ENCODE data around the gene LITAF.
A peak's percentile ranks its signal among the peaks of the same experiment; 100 is the strongest.

LITAF gene

GRCh38 chr16:11615748-11616447 lies 29.2 kb upstream of the LITAF start:
- TF ChIP-seq CTCF (conservative IDR thresholded peaks at IDR 0.05; ENCODE audit: low read depth): no peak
- ChIA-PET POLR2A (ENCODE audit: low non-redundant PET) (no interaction called here), CTCF (interaction anchor here (0.6 kb wide), 1 partner anchor 17 kb away, joined by 3 read pairs; no protein-coding TSS in a partner anchor)
- H3K27ac ChIP-seq: peak overlapping the region; percentile 40
- no peak for DNase-seq (ENCODE audit: low spot score)

DNA sequence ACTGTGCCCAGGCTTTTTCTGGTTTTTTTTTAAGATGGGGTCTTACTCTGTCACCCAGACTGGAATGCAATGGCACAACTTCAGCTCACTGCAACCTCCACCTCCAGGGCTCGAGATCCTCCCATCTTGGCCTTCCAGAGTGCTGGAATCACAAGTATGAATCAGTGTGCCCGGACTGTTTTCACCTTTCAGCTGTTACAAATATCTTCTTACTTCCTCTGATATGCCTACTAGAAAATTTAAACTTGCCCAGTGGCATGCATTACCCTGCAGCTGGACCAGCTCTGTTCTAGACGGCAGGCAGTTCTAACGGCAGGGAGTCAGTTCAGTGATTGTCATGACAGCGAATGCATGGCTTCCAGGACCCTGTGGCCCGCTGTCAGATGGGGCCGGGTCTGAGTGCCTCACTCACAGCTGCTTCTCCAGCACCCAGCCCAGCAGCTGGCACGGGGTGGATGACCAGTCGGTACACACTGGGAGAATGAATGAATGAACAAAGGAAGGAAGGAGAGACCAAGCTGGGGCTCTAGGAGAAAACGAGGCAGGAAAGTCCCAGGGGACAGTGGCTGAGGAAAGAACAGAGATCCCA lies 28.0 kb upstream of the LITAF start:
- ChIA-PET POLR2A (ENCODE audit: low non-redundant PET) (no interaction called here), CTCF (interaction anchor here (0.6 kb wide), 2 partner anchors 111 to 629 kb away, joined by 3 read pairs; no protein-coding TSS in a partner anchor)
- peak overlapping the region; percentile 86 for H3K27ac ChIP-seq

GRCh38 chr16:11613381-11614303 lies 26.9 kb upstream of the LITAF start:
- H3K27ac ChIP-seq: peak overlapping the region; percentile 86
- no peak for TF ChIP-seq CTCF (conservative IDR thresholded peaks at IDR 0.05; ENCODE audit: low read depth)
- peak; percentile 90 for DNase-seq (ENCODE audit: low spot score)
- POLR2A ChIA-PET (ENCODE audit: low non-redundant PET): interaction anchor here (1.2 kb wide), 1 partner anchor 14 kb away, joined by 3 read pairs; no protein-coding TSS in a partner anchor
- CTCF ChIA-PET: interaction anchor here (0.6 to 1.0 kb wide), 5 partner anchors 14 to 628 kb away, joined by 3 to 5 read pairs (median 4); no protein-coding TSS in a partner anchor

More for the DNA sequence above, 28.0 kb upstream of the LITAF start:
- TF ChIP-seq CTCF (conservative IDR thresholded peaks at IDR 0.05; ENCODE audit: low read depth): no peak
- DNase-seq (ENCODE audit: low spot score): no peak

- POLR2A ChIA-PET (ENCODE audit: low non-redundant PET): interaction anchor here (1.2 kb wide), 1 partner anchor 15 kb away, joined by 3 read pairs; no protein-coding TSS in a partner anchor
- CTCF ChIA-PET: interaction anchor here (0.7 to 1.0 kb wide), 5 partner anchors 13 to 189 kb away, joined by 3 to 6 read pairs (median 3); no protein-coding TSS in a partner anchor
- TF ChIP-seq CTCF (conservative IDR thresholded peaks at IDR 0.05; ENCODE audit: low read depth): no peak
- H3K27ac ChIP-seq: peak overlapping the region; percentile 86
- no peak for DNase-seq (ENCODE audit: low spot score)
Observed at GRCh38 chr16:11612665-11613025, 25.9 kb upstream of the LITAF start.

- POLR2A ChIA-PET (ENCODE audit: low non-redundant PET): no interaction called here
- TF ChIP-seq CTCF (conservative IDR thresholded peaks at IDR 0.05; ENCODE audit: low read depth): no peak
- CTCF ChIA-PET: interaction anchor here (0.7 to 0.8 kb wide), 4 partner anchors 25 to 57 kb away, joined by 3 to 6 read pairs (median 4); no protein-coding TSS in a partner anchor
Observed at GRCh38 chr16:11611871-11612664, 25.3 kb upstream of the LITAF start.

More at GRCh38 chr16:11611871-11612664, 25.3 kb upstream of the LITAF start:
- peak; percentile 63 for DNase-seq (ENCODE audit: low spot score)
- H3K27ac ChIP-seq: peak overlapping the region; percentile 86
